HEK293 (cell line): ENCODE results near the gene ABCC11.

ENCODE experiments used
- ATF2 ChIP-seq: fragments of 450-650 bp; formaldehyde crosslinking; IDR thresholded peaks from 2 replicates; pipeline ENCODE4 v1.5.1; 2016; ENCODE audit warnings: missing biosample characterization, missing genetic modification characterization, low read depth
- CTCF ChIP-seq: fragments of 450-650 bp; formaldehyde crosslinking; IDR thresholded peaks from 2 replicates; pipeline ENCODE4 v1.5.1; 2016; ENCODE audit warnings: missing biosample characterization, missing genetic modification characterization
- PBX3 ChIP-seq: sonication (generic); formaldehyde crosslinking; IDR thresholded peaks from 2 replicates; pipeline ENCODE4 v1.8.1; 2022; ENCODE audit warnings: mild to moderate bottlenecking, moderate library complexity, missing genetic modification reagents
- SP3 ChIP-seq: fragments of 450-650 bp; formaldehyde crosslinking; IDR thresholded peaks from 2 replicates; pipeline ENCODE4 v1.5.1; 2016; ENCODE audit warnings: missing biosample characterization, missing genetic modification characterization
- ZEB2 ChIP-seq: fragments of 450-650 bp; formaldehyde crosslinking; IDR thresholded peaks from 2 replicates; pipeline ENCODE4 v1.5.1; 2016; ENCODE audit warnings: missing biosample characterization, missing genetic modification characterization
- ZNF239 ChIP-seq: fragments of 450-650 bp; formaldehyde crosslinking; IDR thresholded peaks from 2 replicates; pipeline ENCODE4 v1.5.1; 2016; ENCODE audit warnings: missing biosample characterization, missing genetic modification characterization
- ZNF423 ChIP-seq: fragments of 450-650 bp; formaldehyde crosslinking; IDR thresholded peaks from 2 replicates; pipeline ENCODE4 v1.5.1; 2016; ENCODE audit warnings: missing biosample characterization, missing genetic modification characterization
- ZNF501 ChIP-seq: fragments of 450-650 bp; formaldehyde crosslinking; IDR thresholded peaks from 2 replicates; pipeline ENCODE4 v1.5.1; 2016; ENCODE audit warnings: missing biosample characterization, missing genetic modification characterization

- TF ChIP-seq ZNF501 (tag by site-specific recombination), result no peak
- TF ChIP-seq CTCF (tag by site-specific recombination), result no peak
- TF ChIP-seq ATF2 (tag by site-specific recombination), result no peak
- TF ChIP-seq ZEB2 (tag by site-specific recombination), result no peak
- TF ChIP-seq SP3, result no peak
- TF ChIP-seq ZNF239, result no peak
- TF ChIP-seq ZNF423 (tag by site-specific recombination), result no peak
- TF ChIP-seq PBX3 (CRISPR knock-in tag), result no peak
Observed at GRCh38 chr16:48125888-48126287, 121.5 kb downstream of the ABCC11 start.
